Measurements from ENCODE around the gene TXNDC17. TPM values are rescaled to one million over a fixed set of nuclear protein-coding genes. Genes with fewer than 3 reads are reported as not detected.

The TXNDC17 gene
- total and polyA plus RNA-seq, 2 of the 13 experiments (the other 11 are each of a cell fraction or from before 2014, with no cell fraction given), result 188 to 266 TPM

- peak; percentile 78 for DNase-seq (ENCODE audit: low spot score)
- H3K4me1 ChIP-seq (ENCODE audit: insufficient read depth, low read length), result peaks cover 21% of the 10 kb centered on the region
- CTCF ChIA-PET (ENCODE audit: low intra/inter-chr PET ratio, low total read pairs), result no interaction called here
- no peaks in the 10 kb centered on the region for H4K20me1 ChIP-seq (ENCODE audit: insufficient read depth, low read length)
- H3K4me3 ChIP-seq (replicated peaks in 1 of 3; ENCODE audit: insufficient read depth in 1 of 3, low read depth in 2 of 3, low read length in 3 of 3), result peak overlapping the region in 1 of 3 experiments; percentile 7; a peak in 1 of 6 replicates
- intact Hi-C loops (cut with micrococcal nuclease; ENCODE audit: unreplicated experiment), result no loop called here
- no peaks in the 10 kb centered on the region for H3K27me3 ChIP-seq (ENCODE audit: control insufficient read depth in 1 of 2, insufficient read depth in 2 of 2, low read length in 2 of 2)
- no peaks in the 10 kb centered on the region for H3K9me3 ChIP-seq (ENCODE audit: low read length)
- peak overlapping the region; percentile 36 for H3K4me2 ChIP-seq (ENCODE audit: low read depth, low read length)
- peak; percentile 94 for FAIRE-seq
- H2AFZ ChIP-seq (ENCODE audit: low read length), result no peak overlapping the region
- peak; percentile 84 for ATAC-seq
- peak overlapping the region; percentile 43 for H3K27ac ChIP-seq (ENCODE audit: extremely low read length, insufficient read depth, low read length)
- no peaks in the 10 kb centered on the region for H3K79me2 ChIP-seq (ENCODE audit: insufficient read depth, low read length)
- H3K36me3 ChIP-seq (replicated peaks in 1 of 2; ENCODE audit: control insufficient read depth in 1 of 2, insufficient read depth in 2 of 2, low read length in 2 of 2), result peaks cover 21 to 50% of the 10 kb centered on the region in 2 experiments; a peak in 4 of 5 replicates
- no TSS peak for BruUV-seq (replicated peaks)
- no peak overlapping the region for H3K9ac ChIP-seq (ENCODE audit: insufficient read depth, low read depth, low read length)
- 22% methylated on average over 6 of the region's 6 CpGs for WGBS (ENCODE audit: low lambda C conversion rate)
- in situ Hi-C loops (cut with HindIII; ENCODE audit: extremely low pct_ligation_motif_present, low pct_unique_long_range_greater_than_20kb), result no loop called here
- POLR2A ChIA-PET, result no interaction called here
- TF ChIP-seq, protein P1, sequence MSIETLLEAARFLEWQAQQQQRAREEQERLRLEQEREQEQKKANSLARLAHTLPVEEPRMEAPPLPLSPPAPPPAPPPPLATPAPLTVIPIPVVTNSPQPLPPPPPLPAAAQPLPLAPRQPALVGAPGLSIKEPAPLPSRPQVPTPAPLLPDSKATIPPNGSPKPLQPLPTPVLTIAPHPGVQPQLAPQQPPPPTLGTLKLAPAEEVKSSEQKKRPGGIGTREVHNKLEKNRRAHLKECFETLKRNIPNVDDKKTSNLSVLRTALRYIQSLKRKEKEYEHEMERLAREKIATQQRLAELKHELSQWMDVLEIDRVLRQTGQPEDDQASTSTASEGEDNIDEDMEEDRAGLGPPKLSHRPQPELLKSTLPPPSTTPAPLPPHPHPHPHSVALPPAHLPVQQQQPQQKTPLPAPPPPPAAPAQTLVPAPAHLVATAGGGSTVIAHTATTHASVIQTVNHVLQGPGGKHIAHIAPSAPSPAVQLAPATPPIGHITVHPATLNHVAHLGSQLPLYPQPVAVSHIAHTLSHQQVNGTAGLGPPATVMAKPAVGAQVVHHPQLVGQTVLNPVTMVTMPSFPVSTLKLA (IDR thresholded peaks at IDR 0.05), result no peak
- no peak for TF ChIP-seq EEA1 (CRISPR knock-in tag; IDR thresholded peaks at IDR 0.05; ENCODE audit: borderline replicate concordance)
- no peak for TF ChIP-seq ZNF737 (CRISPR knock-in tag; IDR thresholded peaks at IDR 0.05; ENCODE audit: borderline replicate concordance)
- no peak for TF ChIP-seq SRSF9 (IDR thresholded peaks at IDR 0.05; ENCODE audit: borderline replicate concordance, insufficient read depth, low read depth, low read length, poor library complexity, severe bottlenecking)
- peak; percentile 42; the same call in 1 of the 2 replicates for TF ChIP-seq GATAD2A (CRISPR knock-in tag; IDR thresholded peaks at IDR 0.05)
- no peak for TF ChIP-seq SUZ12 (IDR thresholded peaks at IDR 0.05; ENCODE audit: low read depth, low read length)
- no peak for TF ChIP-seq SMARCC2 (IDR thresholded peaks at IDR 0.05)
- TF ChIP-seq CREB3 (CRISPR knock-in tag; IDR thresholded peaks at IDR 0.05), result no peak
- no peak for TF ChIP-seq ZNF33A (CRISPR knock-in tag; IDR thresholded peaks at IDR 0.05; ENCODE audit: borderline replicate concordance)
- TF ChIP-seq, protein P2, sequence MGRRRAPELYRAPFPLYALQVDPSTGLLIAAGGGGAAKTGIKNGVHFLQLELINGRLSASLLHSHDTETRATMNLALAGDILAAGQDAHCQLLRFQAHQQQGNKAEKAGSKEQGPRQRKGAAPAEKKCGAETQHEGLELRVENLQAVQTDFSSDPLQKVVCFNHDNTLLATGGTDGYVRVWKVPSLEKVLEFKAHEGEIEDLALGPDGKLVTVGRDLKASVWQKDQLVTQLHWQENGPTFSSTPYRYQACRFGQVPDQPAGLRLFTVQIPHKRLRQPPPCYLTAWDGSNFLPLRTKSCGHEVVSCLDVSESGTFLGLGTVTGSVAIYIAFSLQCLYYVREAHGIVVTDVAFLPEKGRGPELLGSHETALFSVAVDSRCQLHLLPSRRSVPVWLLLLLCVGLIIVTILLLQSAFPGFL (CRISPR knock-in tag; IDR thresholded peaks at IDR 0.05), result no peak
- no peak for TF ChIP-seq SNRNP70 (IDR thresholded peaks at IDR 0.05; ENCODE audit: low read depth, low read length)
- no peak for TF ChIP-seq SOX13 (IDR thresholded peaks at IDR 0.05)
- TF ChIP-seq SOX13 (CRISPR knock-in tag; conservative IDR thresholded peaks at IDR 0.05 in 1 of 2, IDR thresholded peaks at IDR 0.05 in 1 of 2), result peak in 1 of 2 experiments; percentile 76; a peak in 2 of 4 replicates
- TF ChIP-seq MEF2D (CRISPR knock-in tag; IDR thresholded peaks at IDR 0.05), result no peak
- no peak for TF ChIP-seq ZNF329 (CRISPR knock-in tag; IDR thresholded peaks at IDR 0.05; ENCODE audit: low read depth)
- no peak for TF ChIP-seq ZSCAN30 (CRISPR knock-in tag; IDR thresholded peaks at IDR 0.05)
- no peak for TF ChIP-seq KLF6 (CRISPR knock-in tag; IDR thresholded peaks at IDR 0.05)
- TF ChIP-seq NFYB (CRISPR knock-in tag; IDR thresholded peaks at IDR 0.05), result no peak
- TF ChIP-seq, protein P3, sequence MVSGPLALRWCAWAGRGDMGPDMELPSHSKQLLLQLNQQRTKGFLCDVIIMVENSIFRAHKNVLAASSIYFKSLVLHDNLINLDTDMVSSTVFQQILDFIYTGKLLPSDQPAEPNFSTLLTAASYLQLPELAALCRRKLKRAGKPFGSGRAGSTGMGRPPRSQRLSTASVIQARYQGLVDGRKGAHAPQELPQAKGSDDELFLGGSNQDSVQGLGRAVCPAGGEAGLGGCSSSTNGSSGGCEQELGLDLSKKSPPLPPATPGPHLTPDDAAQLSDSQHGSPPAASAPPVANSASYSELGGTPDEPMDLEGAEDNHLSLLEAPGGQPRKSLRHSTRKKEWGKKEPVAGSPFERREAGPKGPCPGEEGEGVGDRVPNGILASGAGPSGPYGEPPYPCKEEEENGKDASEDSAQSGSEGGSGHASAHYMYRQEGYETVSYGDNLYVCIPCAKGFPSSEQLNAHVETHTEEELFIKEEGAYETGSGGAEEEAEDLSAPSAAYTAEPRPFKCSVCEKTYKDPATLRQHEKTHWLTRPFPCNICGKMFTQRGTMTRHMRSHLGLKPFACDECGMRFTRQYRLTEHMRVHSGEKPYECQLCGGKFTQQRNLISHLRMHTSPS (CRISPR knock-in tag; IDR thresholded peaks at IDR 0.05; ENCODE audit: low read depth), result no peak
- TF ChIP-seq IRX3 (CRISPR knock-in tag; IDR thresholded peaks at IDR 0.05; ENCODE audit: borderline replicate concordance, low read depth), result no peak
- TF ChIP-seq ATRX (CRISPR knock-in tag; IDR thresholded peaks at IDR 0.05; ENCODE audit: borderline replicate concordance), result no peak
- TF ChIP-seq BHLHE40 (IDR thresholded peaks at IDR 0.05; ENCODE audit: low read length), result no peak
Observed at GRCh38 chr17:6592173-6592572, 48.7 kb upstream of the TXNDC17 start.

Data from HepG2 (cell line).